Measurements from ENCODE around the gene LHPP.
A peak's percentile ranks its signal among the peaks of the same experiment; 100 is the strongest.
"Not testable (repeated sequence)": the region's sequence is repeated elsewhere in the genome, so short reads cannot be mapped to it uniquely, and the experiment has no call there.

The LHPP gene

DNA sequence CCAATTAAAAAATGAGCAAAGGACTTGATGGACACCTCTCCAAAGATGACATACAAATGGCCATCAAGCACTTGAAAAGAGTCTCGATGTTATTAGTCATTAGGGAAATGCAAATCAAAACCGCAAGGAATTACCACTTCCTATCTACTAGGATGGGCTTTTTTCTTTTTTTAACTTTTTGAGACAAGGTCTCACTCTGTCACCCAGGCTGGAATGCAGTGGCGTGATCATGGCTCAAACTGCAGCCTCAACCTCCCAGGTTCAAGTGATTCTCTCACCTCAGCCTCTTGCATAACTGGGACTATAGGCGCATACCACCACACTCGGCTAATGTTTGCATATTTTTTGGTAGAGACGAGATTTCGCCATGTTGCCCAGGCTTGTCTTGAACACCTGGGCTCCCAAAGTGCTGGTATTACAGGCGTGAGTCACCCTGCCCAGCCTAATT, 25.4 kb upstream of the LHPP start:
- Mint-ChIP-seq H3K27me3 (ENCODE audit: low read depth) (peaks cover 5% of the 10 kb centered on the region), H3K27ac (no peak overlapping the region), H3K4me3 (no peak overlapping the region), H3K4me1 (peaks cover 9% of the 10 kb centered on the region), H3K36me3 (ENCODE audit: low read depth) (no peaks in the 10 kb centered on the region), H3K9me3 (no peaks in the 10 kb centered on the region)
- TF ChIP-seq CTCF (IDR thresholded peaks at IDR 0.05; ENCODE audit: unreplicated experiment in 3 of 3), result no peak

DNA sequence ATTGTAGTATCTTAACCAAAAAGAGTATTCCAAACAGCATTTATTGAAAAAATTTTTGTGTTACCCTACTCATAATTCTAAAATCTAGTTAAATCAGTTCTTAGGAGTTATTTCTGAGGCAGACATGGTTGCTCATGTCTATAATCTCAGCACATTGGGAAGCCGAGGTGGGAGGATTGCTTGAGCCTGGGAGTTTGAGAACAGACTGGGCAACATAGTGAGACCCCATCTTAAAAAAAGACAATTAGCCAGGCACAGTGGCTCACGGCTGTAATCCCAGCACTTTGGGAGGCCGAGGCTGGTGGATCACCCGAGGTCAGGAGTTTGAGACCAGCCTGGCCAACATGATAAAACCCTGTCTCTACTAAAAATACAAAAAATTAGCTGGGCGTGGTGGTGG, 19.9 kb upstream of the LHPP start:
- not testable (repeated sequence) for H3K9me3 Mint-ChIP-seq; H3K27ac Mint-ChIP-seq; H3K36me3 Mint-ChIP-seq (ENCODE audit: low read depth); H3K4me3 Mint-ChIP-seq; H3K4me1 Mint-ChIP-seq
- H3K27me3 Mint-ChIP-seq (ENCODE audit: low read depth), result peaks cover 55% of the 10 kb centered on the region

GRCh38 chr10:124446830-124447750, 14.5 kb upstream of the LHPP start:
- H3K36me3 Mint-ChIP-seq (ENCODE audit: low read depth), result no peaks in the 10 kb centered on the region
- H3K4me3 Mint-ChIP-seq, result peak overlapping the region; percentile 52 to 74 (median 66)
- no peak for TF ChIP-seq CTCF (IDR thresholded peaks at IDR 0.05; ENCODE audit: unreplicated experiment in 3 of 3)
- H3K9me3 Mint-ChIP-seq, result no peaks in the 10 kb centered on the region
- H3K27ac Mint-ChIP-seq, result no peak overlapping the region
- H3K27me3 Mint-ChIP-seq (ENCODE audit: low read depth), result peaks cover 96% of the 10 kb centered on the region
- peaks cover 28% of the 10 kb centered on the region for H3K4me1 Mint-ChIP-seq

- Mint-ChIP-seq H3K4me3 (peak overlapping the region; percentile 73 to 81 (median 75)), H3K9me3 (no peaks in the 10 kb centered on the region), H3K27ac (no peak overlapping the region), H3K27me3 (ENCODE audit: low read depth) (peaks cover 98% of the 10 kb centered on the region), H3K4me1 (peaks cover 28% of the 10 kb centered on the region), H3K36me3 (ENCODE audit: low read depth) (no peaks in the 10 kb centered on the region)
- no peak for TF ChIP-seq CTCF (IDR thresholded peaks at IDR 0.05; ENCODE audit: unreplicated experiment in 3 of 3)
Measured at GRCh38 chr10:124447751-124448466, 13.7 kb upstream of the LHPP start.

- H3K27ac Mint-ChIP-seq, result no peak overlapping the region
- no peaks in the 10 kb centered on the region for H3K36me3 Mint-ChIP-seq (ENCODE audit: low read depth)
Measured at GRCh38 chr10:124448696-124449169, 12.9 kb upstream of the LHPP start.

More at GRCh38 chr10:124448696-124449169, 12.9 kb upstream of the LHPP start:
- peaks cover 28% of the 10 kb centered on the region for H3K4me1 Mint-ChIP-seq
- no peak for TF ChIP-seq CTCF (IDR thresholded peaks at IDR 0.05; ENCODE audit: unreplicated experiment in 3 of 3)
- peaks cover 98% of the 10 kb centered on the region for H3K27me3 Mint-ChIP-seq (ENCODE audit: low read depth)
- H3K9me3 Mint-ChIP-seq, result no peaks in the 10 kb centered on the region
- peak overlapping the region; percentile 63 to 81 (median 73) for H3K4me3 Mint-ChIP-seq
